Activated CD4-positive, alpha-beta T cell treated with anti-CD3 and anti-CD28 coated beads, Interleukin-2, amount 50 U/mL, for 4 hours (primary cell): ENCODE data around the gene HSPG2.
"Not testable (repeated sequence)": the region's sequence is repeated elsewhere in the genome, so short reads cannot be mapped to it uniquely, and the experiment has no call there.

Experiments
- DNase-seq, 2 experiments: peaks; one replicate each; pipeline ENCODE4 v3.0.0-alpha.2; 2020

The HSPG2 gene

DNA sequence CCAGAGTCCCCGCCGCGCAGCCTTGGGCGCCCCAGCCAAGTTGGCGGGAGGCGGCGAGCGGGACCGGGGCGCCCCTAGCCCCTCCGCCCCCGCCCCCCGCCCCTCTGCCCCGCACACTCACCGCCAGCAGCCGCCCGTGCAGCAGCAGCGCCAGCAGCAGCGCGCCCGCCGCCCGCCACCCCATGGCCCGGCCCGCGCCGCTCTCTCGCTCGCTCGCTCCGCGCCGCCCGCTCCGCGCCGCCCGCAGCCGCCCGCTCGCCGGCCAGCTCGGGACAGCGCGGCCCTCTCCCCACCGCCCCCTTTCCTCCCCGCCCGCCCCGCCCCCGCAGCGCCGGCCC, at the start of gene HSPG2:
Gene HSPG2 (minus strand): TSS at position 277 of the 338 bp plus-strand sequence. CDS start 93 bp downstream, at position 184.
- no peak for DNase-seq

DNA sequence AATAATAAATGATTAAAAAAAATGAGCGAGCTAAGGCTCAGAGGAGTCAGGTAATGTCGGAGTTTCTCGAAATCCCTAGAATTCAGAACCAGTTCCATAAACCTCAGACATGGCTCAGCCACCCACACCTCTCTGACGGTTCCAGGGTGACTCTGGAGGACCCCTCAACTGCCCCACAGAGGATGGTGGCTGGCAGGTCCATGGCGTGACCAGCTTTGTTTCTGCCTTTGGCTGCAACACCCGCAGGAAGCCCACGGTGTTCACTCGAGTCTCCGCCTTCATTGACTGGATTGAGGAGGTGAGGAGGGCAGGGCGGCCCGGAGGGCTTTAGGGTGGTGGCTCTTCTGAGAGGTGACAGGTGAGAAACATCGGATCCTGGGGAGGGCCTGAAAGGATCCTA, 49.3 kb upstream of the HSPG2 start:
- DNase-seq = not testable (repeated sequence)

DNA sequence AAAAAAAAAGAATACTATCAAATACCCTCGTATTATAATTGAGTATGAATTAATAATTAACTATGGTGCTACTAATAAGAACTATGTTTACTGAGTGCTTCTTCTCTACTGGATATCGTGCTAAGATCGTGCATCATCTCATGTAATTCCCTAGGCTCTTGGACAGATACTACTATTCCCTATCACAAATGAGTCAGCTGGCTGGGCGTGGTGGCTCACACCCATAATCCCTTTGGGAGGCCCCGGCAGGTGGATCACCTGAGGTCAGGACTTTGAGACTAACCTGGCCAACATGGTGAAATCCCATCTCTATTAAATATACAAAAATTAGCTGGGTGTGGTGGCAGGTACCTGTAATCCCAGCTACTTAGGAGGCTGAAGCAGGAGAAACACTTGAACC, 48.8 kb upstream of the HSPG2 start:
- not testable (repeated sequence) for DNase-seq

DNA sequence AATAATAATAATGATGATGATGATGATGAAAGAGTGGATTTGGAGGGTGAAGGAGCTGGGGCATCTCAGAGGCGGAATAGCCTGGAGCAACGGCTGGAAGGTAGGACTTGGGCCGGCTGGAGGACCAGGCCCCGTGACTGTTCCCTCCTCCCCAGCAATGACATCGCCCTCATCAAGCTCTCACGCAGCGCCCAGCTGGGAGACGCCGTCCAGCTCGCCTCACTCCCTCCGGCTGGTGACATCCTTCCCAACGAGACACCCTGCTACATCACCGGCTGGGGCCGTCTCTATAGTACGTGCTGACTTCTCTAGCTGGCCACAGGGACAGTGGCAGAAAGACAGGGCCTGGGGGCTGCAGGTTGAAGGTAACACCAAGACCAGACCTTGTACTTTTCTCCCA, 46.4 kb upstream of the HSPG2 start:
- DNase-seq = not testable (repeated sequence)

DNA sequence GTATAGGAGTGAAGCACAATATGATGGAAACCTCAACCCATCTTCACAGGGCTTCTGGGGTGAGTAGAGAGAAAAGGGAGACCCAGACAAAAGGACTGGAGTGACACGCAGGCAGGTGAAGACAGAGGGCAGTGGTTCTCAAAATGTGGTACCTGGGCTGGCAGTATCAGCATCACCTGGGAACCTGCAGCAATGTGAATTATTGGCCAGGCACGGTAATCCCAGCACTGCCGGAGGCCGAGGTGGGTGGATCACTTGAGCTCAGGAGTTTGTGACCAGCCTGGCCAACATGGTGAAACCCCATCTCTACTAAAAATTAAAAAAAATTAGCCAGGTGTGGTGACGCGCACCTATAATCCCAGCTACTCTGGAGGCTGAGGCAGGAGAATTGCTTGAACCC, 45.0 kb upstream of the HSPG2 start:
- DNase-seq = not testable (repeated sequence)

DNA sequence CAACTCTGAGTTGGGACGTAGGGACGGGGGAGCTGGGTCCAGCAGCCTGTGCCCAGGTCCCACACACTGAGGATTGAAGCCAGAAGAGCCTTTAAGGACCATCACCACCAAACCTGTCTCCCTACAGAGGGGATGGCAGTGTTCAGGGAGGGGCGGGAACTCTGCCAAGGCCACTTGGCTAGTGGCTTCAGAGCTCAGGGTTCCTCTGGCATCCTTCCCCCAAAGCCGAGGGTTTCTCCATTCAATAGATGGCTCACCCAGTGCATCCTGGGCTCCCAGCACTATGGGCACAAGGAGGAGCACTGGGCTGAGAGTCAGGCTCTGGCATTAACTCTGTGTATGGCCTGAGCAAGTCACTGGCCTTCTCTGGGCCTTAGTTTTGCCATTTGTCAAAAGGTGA, 44.1 kb upstream of the HSPG2 start:
- DNase-seq = not testable (repeated sequence)

DNA sequence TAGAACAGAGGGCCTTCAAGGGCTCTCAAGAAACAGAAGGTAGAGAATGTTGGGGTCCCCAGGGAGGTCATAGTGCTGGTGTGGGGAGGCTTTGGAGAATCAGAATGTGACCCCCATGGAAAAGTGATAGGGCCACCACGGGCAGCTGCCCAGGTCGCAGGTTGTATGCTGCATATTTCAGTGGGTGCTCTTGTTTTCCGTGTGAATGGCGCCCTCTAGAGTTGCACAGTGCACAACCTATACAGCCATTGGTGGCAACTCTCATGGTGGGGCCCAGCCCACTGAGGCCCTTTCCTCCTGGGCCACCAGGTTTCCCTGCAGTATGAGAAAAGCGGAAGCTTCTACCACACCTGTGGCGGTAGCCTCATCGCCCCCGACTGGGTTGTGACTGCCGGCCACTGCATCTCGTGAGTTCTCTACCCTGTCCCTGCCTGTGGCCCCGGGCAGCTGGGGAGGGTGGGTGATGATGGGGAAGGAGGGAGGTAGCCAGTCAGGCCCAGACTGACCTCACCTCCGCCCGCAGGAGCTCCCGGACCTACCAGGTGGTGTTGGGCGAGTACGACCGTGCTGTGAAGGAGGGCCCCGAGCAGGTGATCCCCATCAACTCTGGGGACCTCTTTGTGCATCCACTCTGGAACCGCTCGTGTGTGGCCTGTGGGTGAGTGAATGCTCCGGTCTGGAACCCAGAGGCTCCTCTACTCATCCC, 43.6 kb upstream of the HSPG2 start:
- DNase-seq = not testable (repeated sequence)

DNA sequence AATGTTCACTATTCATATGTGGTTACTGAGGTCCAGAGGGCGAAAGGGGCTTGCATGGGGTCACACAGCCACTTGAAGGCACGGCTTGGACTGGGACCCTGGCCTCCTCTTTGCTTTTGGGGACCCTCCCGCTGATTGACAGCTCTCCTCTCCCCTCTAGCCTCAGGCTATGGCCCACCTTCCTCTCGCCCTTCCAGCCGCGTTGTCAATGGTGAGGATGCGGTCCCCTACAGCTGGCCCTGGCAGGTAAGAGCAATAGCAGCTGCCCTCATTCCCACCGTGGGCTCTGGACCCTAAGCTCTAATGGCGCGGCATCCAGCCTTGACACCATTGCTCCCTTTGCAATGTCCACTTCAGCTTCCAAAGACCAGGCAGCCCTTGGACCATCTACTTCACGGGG, 41.1 kb upstream of the HSPG2 start:
- not testable (repeated sequence) for DNase-seq

DNA sequence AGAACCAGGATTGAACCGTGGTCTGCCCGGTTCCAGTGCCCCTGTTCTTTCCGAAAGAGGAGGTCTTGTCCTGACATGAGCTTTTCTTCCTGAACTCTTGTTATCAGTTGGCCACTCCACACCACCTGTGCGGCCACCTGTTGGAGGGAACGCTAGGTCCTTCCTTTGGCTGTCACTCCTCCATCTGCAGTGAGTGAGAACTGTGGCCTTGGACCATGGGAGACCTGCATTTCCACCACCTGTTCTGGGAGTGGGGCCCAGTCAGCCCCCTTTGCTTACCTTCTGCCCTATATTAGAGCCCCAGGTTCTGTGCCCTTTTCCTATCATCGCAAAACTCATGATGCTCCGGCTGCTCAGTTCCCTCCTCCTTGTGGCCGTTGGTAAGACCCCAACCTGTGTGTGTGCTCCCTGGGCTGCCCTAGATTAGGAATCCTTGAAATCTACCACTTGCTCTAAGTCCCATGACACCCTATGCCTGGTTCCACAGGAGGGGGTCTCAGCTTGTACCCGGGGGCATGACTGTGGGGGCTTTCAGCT, 39.7 kb upstream of the HSPG2 start, which contains the start of gene CELA3B:
Gene CELA3B (plus strand): TSS at position 320 of the 537 bp plus-strand sequence. CDS start 18 bp downstream, at position 338.
- not testable (repeated sequence) for DNase-seq

DNA sequence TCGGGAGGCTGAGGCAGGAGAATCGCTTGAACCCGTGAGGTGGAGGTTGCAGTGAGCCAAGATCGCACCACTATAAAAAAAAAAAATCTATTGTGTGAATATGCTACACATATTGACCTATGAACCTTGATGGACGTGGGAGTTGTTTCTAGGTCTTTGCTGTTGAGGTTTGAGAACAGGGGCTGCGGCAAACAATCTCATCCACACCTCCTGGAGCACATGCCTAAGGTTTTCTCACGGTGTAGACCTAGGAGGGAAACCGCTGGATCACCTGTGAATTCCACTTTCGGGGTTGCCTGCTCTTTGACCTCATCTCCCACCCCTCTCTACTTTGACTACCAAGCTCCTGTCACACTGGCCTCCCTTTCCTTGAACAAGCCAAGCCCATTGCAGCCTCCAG, 38.2 kb upstream of the HSPG2 start:
- not testable (repeated sequence) for DNase-seq

DNA sequence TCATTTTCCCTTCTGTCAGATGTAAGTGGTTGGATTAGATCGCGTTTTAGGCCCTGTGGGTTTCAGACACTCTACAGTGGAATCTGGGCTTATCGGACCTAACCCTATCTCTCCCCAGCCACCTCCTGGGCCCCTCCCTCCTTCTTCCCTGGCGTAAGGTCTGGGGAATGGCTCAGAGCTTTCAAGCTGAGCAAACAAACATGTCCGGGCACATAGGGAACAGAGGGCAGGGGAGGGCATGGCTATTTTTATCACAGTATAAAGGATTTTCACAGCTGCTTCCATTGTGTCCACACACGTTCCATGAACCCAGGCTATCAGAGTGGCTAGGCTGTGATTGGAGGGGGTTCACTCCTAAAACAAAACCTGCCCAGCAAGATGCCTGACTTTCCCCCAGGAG, 37.6 kb upstream of the HSPG2 start:
- DNase-seq = not testable (repeated sequence)

DNA sequence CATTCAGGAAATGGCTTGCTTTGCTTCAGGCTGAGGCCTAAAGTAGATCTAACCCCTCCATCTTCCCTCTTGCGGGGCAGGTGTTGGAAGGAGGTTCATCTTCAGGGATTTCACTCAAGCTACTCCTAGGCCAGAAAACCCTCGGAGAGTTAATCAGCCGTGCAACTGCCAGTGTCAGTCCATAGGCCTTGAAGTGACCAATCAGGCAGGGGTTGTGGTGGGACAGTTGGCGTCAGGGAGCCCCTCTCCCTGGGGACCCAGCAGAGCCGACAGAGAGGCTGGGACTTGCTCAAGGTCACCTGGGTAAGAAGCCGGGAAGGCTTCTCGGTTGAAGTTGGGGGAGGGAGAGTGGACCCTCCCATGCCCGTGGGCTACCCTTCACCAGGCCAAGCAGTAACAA, 36.8 kb upstream of the HSPG2 start:
- not testable (repeated sequence) for DNase-seq

DNA sequence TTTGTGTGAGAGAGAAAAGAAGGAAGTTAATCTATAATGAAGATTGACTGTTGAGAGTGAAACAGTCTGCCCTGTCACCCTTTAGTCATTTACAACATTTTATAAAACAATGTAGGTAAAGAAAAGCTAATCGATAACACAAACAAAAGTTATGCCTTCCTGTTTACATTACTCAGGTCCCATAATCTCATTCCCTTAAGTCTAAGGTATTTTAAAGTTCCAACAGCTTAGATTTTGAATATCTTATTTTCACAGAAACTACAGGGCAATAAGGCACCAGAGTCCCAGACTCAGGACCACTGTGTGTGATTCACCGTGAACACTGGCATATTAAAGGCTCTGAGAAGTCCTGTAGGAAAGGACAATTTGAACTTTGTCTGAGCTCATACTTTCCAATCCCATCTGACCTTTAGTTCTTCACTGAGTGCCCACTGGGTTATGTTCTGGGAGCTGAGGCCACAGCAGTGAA, 35.9 kb upstream of the HSPG2 start:
- not testable (repeated sequence) for DNase-seq

DNA sequence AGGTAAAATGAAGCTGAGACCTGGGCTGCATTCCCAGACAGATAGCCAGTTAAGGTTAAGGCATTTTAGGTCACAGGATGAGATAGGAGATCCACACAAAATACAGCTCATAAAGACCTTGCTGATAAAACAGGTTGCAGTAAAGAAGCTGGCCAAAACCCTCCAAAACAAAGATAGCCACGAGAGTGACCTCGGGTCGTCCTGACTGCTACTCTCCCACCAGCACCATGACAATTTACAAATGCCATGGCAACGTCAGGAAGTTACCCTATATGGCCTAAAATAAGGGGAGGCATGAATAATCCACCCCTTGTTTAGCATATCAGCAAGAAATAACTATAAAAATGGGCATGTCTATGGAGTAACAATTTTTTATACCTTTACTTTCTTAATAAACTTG, 33.4 kb upstream of the HSPG2 start:
- DNase-seq = not testable (repeated sequence)

DNA sequence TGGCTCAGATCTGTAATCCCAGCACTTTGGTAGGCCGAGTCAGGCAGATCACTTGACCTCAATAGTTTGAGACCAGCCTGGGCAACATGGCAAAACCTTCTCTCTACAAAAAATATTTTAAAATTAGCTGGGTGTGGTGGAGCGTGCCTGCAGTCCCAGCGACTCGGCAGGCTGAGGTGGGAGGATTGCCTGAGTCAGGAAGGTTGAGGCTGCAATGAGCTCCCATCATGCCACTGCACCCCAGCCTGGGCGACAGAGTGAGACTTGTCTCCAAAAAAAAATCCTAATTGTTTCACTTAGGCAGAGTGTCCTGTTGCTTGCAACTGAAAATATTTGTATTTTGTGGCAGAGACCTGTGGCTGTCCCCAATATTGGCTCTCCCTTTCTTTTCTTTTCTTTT, 32.0 kb upstream of the HSPG2 start:
- DNase-seq = not testable (repeated sequence)

DNA sequence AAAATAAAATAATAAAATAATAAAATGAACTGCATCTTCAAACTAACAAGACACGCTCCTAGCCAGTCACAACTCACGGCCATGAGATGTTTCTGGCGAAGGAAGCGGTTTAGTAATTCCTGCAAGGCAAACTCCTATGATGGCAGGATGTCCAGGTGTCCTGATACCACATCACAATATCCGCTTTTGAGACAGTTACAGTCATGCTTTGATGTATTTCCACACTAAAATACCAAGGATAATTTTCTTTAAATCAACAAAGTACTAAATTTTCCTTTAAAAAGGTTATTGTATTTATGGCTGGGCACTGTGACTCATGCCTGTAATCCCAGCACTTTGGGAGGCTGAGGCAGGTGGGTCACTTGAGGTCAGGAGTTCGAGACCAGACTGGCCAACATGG, 30.1 kb upstream of the HSPG2 start:
- not testable (repeated sequence) for DNase-seq

DNA sequence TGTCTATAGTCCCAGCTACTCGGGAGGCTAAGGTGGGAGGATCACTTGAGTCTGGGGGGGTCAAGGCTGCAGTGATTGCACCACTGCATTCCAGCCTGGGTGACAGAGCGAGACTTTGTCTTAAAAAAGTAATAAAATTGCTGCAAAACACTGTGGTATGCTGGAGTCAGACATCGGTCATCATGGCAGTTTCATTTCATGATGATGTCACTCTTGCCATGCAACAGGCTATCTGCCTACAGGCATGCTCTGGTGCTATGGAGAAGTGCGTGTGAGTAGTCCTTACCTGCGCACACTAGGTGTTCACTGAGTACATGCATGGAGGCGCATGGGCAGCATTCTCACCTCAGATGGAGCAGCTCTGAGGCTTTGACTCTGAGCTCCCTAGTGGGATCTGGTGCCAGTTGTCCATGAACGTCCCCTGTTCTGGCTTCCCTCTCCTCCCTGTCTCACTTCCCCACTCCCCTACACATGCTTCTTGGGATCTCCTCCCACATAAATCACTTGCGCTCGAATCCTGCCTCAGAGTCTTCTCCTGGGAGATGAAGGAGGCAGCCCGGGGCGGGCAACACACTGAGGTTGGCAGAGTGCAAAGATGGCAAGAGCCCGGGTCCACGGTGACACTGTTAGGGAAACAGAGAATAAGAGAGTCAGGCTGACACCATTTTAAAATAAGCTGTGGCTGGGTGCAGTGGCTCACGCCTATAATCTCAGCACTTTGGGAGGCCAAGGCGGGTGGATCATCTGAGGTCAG, 29.3 kb upstream of the HSPG2 start:
- DNase-seq = no peak

DNA sequence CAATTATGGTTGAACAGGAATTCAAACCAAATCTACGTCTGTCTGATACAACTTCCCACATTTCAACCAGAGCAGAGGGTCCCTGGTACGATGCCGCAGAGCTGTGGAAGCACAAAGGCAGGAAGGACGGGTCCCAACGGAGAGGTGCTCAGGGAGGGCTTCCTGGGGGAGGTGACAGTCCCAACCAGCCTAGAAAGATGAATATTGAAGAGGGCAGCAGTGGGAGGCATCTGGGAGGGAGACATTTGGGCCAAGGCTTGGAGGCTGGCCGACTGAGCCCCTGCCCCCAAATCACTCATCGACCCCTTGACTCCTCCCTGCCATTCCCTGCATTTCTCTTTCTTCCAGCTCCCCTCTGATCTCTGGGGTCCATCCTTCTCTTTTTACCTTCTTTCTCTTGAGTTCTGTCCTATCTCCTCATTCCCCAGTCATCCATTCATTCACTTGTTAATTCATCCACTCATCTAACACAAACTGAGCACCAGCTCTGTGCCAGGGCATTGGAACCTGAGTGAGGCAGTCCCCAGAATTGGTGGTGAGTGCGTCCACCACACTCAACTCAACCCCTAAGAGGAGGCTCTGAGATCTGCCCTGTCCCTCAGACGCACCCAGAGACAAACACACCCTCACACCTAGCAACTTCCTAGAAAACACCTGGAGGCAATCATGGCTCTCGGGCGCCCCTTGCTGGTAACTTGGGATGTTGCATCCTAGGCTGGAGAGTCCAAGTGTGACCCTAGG, 26.5 kb upstream of the HSPG2 start:
- DNase-seq = peak; percentile 81 to 84

DNA sequence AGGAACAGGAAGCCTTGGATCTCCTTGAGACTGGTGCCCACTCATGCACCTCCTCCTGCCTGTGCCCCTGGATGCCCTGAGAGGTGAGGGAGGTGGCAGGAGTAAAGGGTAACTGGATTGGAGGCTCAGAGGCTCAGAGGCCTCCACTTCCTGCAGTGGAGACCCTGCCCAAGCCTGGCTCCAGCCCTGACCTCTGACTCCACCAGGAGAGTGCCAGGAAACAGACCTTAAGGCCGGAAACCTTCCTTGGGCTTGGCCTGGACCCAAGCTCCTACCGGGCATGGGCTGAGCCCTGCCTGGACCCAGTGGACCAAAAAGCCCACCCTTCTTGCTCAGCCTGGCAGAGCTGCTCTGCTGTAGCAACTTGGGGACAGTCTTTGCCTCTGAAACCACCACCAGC, 24.7 kb upstream of the HSPG2 start:
- DNase-seq = no peak

DNA sequence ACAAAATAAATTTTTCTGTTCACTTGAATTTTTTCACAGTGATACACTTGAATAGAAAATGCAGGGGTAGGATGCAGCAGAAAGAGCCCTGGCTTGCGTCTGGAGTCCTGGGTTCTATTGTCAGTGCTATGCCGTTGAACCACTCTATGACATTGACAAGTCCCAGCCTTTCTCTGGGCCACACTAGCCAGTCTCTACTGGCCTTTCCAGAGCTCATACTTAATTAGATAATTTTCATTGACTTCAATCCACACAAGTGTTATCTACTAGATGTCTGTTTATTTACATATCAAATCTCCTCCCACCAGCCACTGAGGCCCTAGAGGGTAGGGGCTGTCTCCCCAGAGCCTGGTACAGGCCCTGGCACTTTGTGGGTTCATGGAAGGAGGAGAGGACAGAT, 24.2 kb upstream of the HSPG2 start:
- no peak for DNase-seq

DNA sequence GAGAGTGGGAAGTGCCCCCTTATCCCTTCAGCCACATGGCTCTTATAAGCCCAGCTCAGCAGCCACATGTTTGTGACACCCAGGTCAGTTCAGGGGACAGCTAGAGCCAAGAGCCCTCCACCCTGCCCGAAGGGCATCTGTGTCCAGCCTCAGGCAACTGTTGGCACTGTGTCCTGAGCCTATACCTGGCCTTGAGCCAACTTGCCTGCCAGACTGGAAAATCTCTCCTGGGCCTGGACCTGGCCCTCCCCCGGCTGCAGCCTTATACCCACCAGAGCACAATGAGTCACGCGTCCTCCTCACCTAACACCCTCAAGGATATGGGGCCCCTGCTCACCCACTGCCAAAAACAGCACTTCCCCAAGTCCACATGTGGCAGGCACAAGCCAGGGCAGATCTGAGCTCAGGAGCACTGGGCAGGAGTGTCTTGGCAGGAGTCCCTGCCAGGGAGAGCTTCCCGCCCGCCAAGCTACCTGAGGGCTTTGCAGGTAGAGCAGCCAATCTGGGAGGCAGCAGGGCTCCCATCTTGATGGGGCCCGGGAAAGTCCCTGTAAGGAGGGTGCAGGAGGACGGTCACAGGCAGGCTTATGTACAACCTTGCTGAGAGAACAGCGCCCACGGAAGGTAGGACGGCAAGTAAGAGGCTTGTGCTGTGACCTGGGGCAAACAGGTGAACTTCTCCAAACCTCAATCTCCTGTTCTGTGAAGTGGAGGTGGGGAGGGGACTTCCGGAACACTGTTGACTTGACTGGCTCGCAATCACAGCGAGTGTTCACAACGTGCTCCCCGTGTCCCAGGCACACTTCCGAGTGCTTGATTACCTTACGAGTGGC, 19.8 kb upstream of the HSPG2 start:
- DNase-seq = peak; percentile 52 to 57
